Activated CD4-positive, alpha-beta memory T cell treated with anti-CD3 and anti-CD28 coated beads, Interleukin-2, amount 10 ng/mL, durations not matched to agents 7 days and 5 days (primary cell): ENCODE results near the gene LZTS2. TPM values are rescaled to one million over a fixed set of nuclear protein-coding genes. Genes with fewer than 3 reads are reported as not detected.

Experiments
- CTCF ChIA-PET: fragments of 350-600 bp; sonication (Branson Sonifier 250); formaldehyde crosslinking; loops from one replicate; lab custom pipeline; 2021; ENCODE audit warnings: antibody characterized with exemption, inconsistent platforms; lab: Charles Lee
- POLR2A ChIA-PET: fragments of 350-600 bp; sonication (Branson Sonifier 250); formaldehyde crosslinking; loops from one replicate; lab custom pipeline; 2021; ENCODE audit warnings: antibody characterized with exemption; lab: Charles Lee
- DNase-seq: peaks from one replicate; pipeline ENCODE4 v3.0.0-alpha.2; 2020
- H3K27ac Mint-ChIP-seq: one replicate; pipeline ENCODE4 v1.8.0; 2021; ENCODE audit warnings: mild to moderate bottlenecking, mixed read lengths
- H3K27me3 Mint-ChIP-seq: one replicate; pipeline ENCODE4 v1.8.0; 2021; ENCODE audit warnings: mixed read lengths
- H3K36me3 Mint-ChIP-seq: one replicate; pipeline ENCODE4 v1.8.0; 2021; ENCODE audit warnings: low read depth, mixed read lengths
- H3K4me1 Mint-ChIP-seq: one replicate; pipeline ENCODE4 v1.8.0; 2021; ENCODE audit warnings: mixed read lengths
- H3K4me3 Mint-ChIP-seq: one replicate; pipeline ENCODE4 v1.8.0; 2021; ENCODE audit warnings: mild to moderate bottlenecking, mixed read lengths
- H3K9me3 Mint-ChIP-seq: one replicate; pipeline ENCODE4 v1.8.0; 2021; ENCODE audit warnings: mixed read lengths
- total RNA-seq, 2 experiments: library from RNA; stranded (reverse); gene quantifications; one replicate each; pipeline ENCODE4 v1.2.3, GENCODE V29; 2021

The LZTS2 gene
- total RNA-seq, 2 experiments from 2014 or later: 17.3 to 18.5 TPM

GRCh38 chr10:100993986-100994708 lies 5.5 kb upstream of the LZTS2 start:
- Mint-ChIP-seq H3K36me3 (peaks cover 25% of the 10 kb centered on the region), H3K4me1 (peaks cover 30% of the 10 kb centered on the region), H3K27ac (no peak overlapping the region), H3K9me3 (no peaks in the 10 kb centered on the region), H3K27me3 (no peaks in the 10 kb centered on the region), H3K4me3 (no peak overlapping the region)
- ChIA-PET CTCF (interaction anchor here (17.1 kb wide), 1 partner anchor 23 kb away, joined by 186 read pairs; no protein-coding TSS in a partner anchor), POLR2A (no interaction called here)
- DNase-seq: no peak

- Mint-ChIP-seq H3K4me3 (peak overlapping the region; percentile 13), H3K36me3 (peaks cover 25% of the 10 kb centered on the region), H3K4me1 (peaks cover 30% of the 10 kb centered on the region), H3K27ac (no peak overlapping the region), H3K27me3 (no peaks in the 10 kb centered on the region), H3K9me3 (no peaks in the 10 kb centered on the region)
- ChIA-PET CTCF (interaction anchor here (17.1 kb wide), 1 partner anchor 22 kb away, joined by 186 read pairs; no protein-coding TSS in a partner anchor), POLR2A (no interaction called here)
- DNase-seq: no peak
Observed at GRCh38 chr10:100995181-100995580, 4.4 kb upstream of the LZTS2 start.

- peaks cover 11% of the 10 kb centered on the region for H3K36me3 Mint-ChIP-seq
- peak overlapping the region; percentile 77 for H3K4me3 Mint-ChIP-seq
- peaks cover 28% of the 10 kb centered on the region for H3K4me1 Mint-ChIP-seq
- POLR2A ChIA-PET: interaction anchor here (0.8 to 3.2 kb wide), 8 partner anchors 9 to 81 kb away, joined by 3 to 27 read pairs (median 4); partner anchors contain the start of genes KAZALD1, MRPL43, PDZD7 and SFXN3
- peaks cover 3% of the 10 kb centered on the region for H3K27me3 Mint-ChIP-seq
- CTCF ChIA-PET: interaction anchor here (0.8 to 17.1 kb wide), 17 partner anchors 9 to 651 kb away, joined by 3 to 186 read pairs (median 4); partner anchors contain the start of genes MRPL43, PDZD7, SFXN3 and TWNK
- DNase-seq: peak; percentile 41
- H3K9me3 Mint-ChIP-seq: no peaks in the 10 kb centered on the region
- H3K27ac Mint-ChIP-seq: peak overlapping the region; percentile 92
Observed at GRCh38 chr10:100996678-100997359, 2.8 kb upstream of the LZTS2 start.

GRCh38 chr10:100997360-100998182 lies 2.0 kb upstream of the LZTS2 start:
- no peaks in the 10 kb centered on the region for H3K9me3 Mint-ChIP-seq
- H3K4me1 Mint-ChIP-seq: peaks cover 28% of the 10 kb centered on the region
- peaks cover 3% of the 10 kb centered on the region for H3K27me3 Mint-ChIP-seq
- DNase-seq: peak; percentile 76
- ChIA-PET POLR2A (interaction anchor here (0.9 to 3.2 kb wide), 6 partner anchors 9 to 50 kb away, joined by 3 to 27 read pairs (median 10); partner anchors contain the start of genes MRPL43, PDZD7, SFXN3 and TWNK), CTCF (interaction anchor here (0.6 to 17.1 kb wide), 31 partner anchors 9 to 1265 kb away, joined by 3 to 186 read pairs (median 4); partner anchors contain the start of genes HIF1AN, MRPL43, PDZD7 and SEMA4G)
- H3K4me3 Mint-ChIP-seq: peak overlapping the region; percentile 77
- peak overlapping the region; percentile 92 for H3K27ac Mint-ChIP-seq
- peaks cover 11% of the 10 kb centered on the region for H3K36me3 Mint-ChIP-seq

- Mint-ChIP-seq H3K4me3 (peak overlapping the region; percentile 77), H3K9me3 (no peaks in the 10 kb centered on the region), H3K27ac (peak overlapping the region; percentile 66), H3K36me3 (peaks cover 6% of the 10 kb centered on the region), H3K27me3 (peaks cover 3% of the 10 kb centered on the region), H3K4me1 (peaks cover 28% of the 10 kb centered on the region)
- POLR2A ChIA-PET: interaction anchor here (1.5 to 3.2 kb wide), 6 partner anchors 11 to 49 kb away, joined by 3 to 27 read pairs (median 10); partner anchors contain the start of genes MRPL43, PDZD7, SFXN3 and TWNK
- DNase-seq: peak; percentile 63
- CTCF ChIA-PET: interaction anchor here (0.6 to 17.1 kb wide), 24 partner anchors 8 to 1266 kb away, joined by 3 to 186 read pairs (median 5); partner anchors contain the start of genes HIF1AN, MRPL43, PDZD7 and SEMA4G
Observed at GRCh38 chr10:100998183-100998990, 1.2 kb upstream of the LZTS2 start.

- H3K4me1 Mint-ChIP-seq: peaks cover 28% of the 10 kb centered on the region
- POLR2A ChIA-PET: interaction anchor here (0.9 to 2.7 kb wide), 5 partner anchors 13 to 39 kb away, joined by 3 to 17 read pairs (median 4); partner anchors contain the start of genes PDZD7 and SFXN3
Observed at GRCh38 chr10:100998991-100999741, 442 bp upstream of the LZTS2 start.

GRCh38 chr10:101000127-101000914 lies 713 bp downstream of the LZTS2 start:
- Mint-ChIP-seq H3K4me1 (peaks cover 28% of the 10 kb centered on the region), H3K27ac (no peak overlapping the region)
- POLR2A ChIA-PET: interaction anchor here (0.7 to 1.9 kb wide), 4 partner anchors 11 to 38 kb away, joined by 3 to 4 read pairs (median 4); no protein-coding TSS in a partner anchor

More at GRCh38 chr10:100998991-100999741, 442 bp upstream of the LZTS2 start:
- Mint-ChIP-seq H3K27ac (peak overlapping the region; percentile 66), H3K36me3 (peaks cover 4% of the 10 kb centered on the region), H3K4me3 (peak overlapping the region; percentile 77), H3K27me3 (peaks cover 3% of the 10 kb centered on the region), H3K9me3 (no peaks in the 10 kb centered on the region)
- CTCF ChIA-PET: interaction anchor here (0.6 to 17.1 kb wide), 9 partner anchors 11 to 88 kb away, joined by 3 to 186 read pairs (median 6); partner anchors contain the start of genes MRPL43, PDZD7, SFXN3 and TWNK
- peak; percentile 78 for DNase-seq

GRCh38 chr10:101000915-101001658 lies 1.5 kb downstream of the LZTS2 start:
- Mint-ChIP-seq H3K27ac (no peak overlapping the region), H3K4me1 (peaks cover 24% of the 10 kb centered on the region), H3K36me3 (no peaks in the 10 kb centered on the region), H3K27me3 (peaks cover 3% of the 10 kb centered on the region), H3K9me3 (no peaks in the 10 kb centered on the region), H3K4me3 (peak overlapping the region; percentile 43)
- CTCF ChIA-PET: interaction anchor here (1.3 to 17.1 kb wide), 2 partner anchors 16 to 31 kb away, joined by 3 to 186 read pairs; no protein-coding TSS in a partner anchor
- no peak for DNase-seq
- POLR2A ChIA-PET: interaction anchor here (0.7 kb wide), 1 partner anchor 24 kb away, joined by 3 read pairs; no protein-coding TSS in a partner anchor

More at GRCh38 chr10:101000127-101000914, 713 bp downstream of the LZTS2 start:
- CTCF ChIA-PET: interaction anchor here (1.3 to 17.1 kb wide), 2 partner anchors 16 to 31 kb away, joined by 3 to 186 read pairs; no protein-coding TSS in a partner anchor
- Mint-ChIP-seq H3K27me3 (peaks cover 3% of the 10 kb centered on the region), H3K4me3 (peak overlapping the region; percentile 43), H3K9me3 (no peaks in the 10 kb centered on the region), H3K36me3 (no peaks in the 10 kb centered on the region)
- DNase-seq: no peak

- H3K36me3 Mint-ChIP-seq: no peaks in the 10 kb centered on the region
- CTCF ChIA-PET: interaction anchor here (1.3 to 17.1 kb wide), 2 partner anchors 15 to 30 kb away, joined by 3 to 186 read pairs; no protein-coding TSS in a partner anchor
- H3K4me3 Mint-ChIP-seq: no peak overlapping the region
- POLR2A ChIA-PET: interaction anchor here (1.0 kb wide), 1 partner anchor 10 kb away, joined by 3 read pairs; no protein-coding TSS in a partner anchor
- H3K4me1 Mint-ChIP-seq: peaks cover 18% of the 10 kb centered on the region
- H3K9me3 Mint-ChIP-seq: no peaks in the 10 kb centered on the region
- DNase-seq: no peak
- H3K27me3 Mint-ChIP-seq: peaks cover 3% of the 10 kb centered on the region
- no peak overlapping the region for H3K27ac Mint-ChIP-seq
Observed at GRCh38 chr10:101001659-101002035, 2.0 kb downstream of the LZTS2 start.
